Caco-2 (cell line): ENCODE results near the gene ANKRD12. TPM values are rescaled to one million over a fixed set of nuclear protein-coding genes. Genes with fewer than 3 reads are reported as not detected.

ENCODE experiments used
- BruUV-seq: library from RNA; stranded (reverse); fragments of 400-500 nt; replicated peaks from 2 replicates; lab custom pipeline; 2021; lab: Mats Ljungman, UMichigan
- CTCF ChIA-PET: fragments of 300-600 bp; sonication (Branson Sonifier 250); formaldehyde crosslinking; loops from one replicate; lab custom pipeline; 2022; ENCODE audit warnings: antibody characterized with exemption; lab: Charles Lee
- POLR2A ChIA-PET: fragments of 300-600 bp; sonication (Branson Sonifier 250); formaldehyde crosslinking; loops from one replicate; lab custom pipeline; 2022; ENCODE audit warnings: antibody characterized with exemption; lab: Charles Lee
- DNase-seq, 2 experiments: peaks; one replicate each; pipeline versions ENCODE4 v3.0.0 to v3.0.0-alpha.2; 2020 to 2022
- H3K27me3 ChIP-seq: replicated peaks from 2 replicates; pipeline ENCODE4 v1.6.0; 2011; ENCODE audit warnings: low read length; ENCODE audit not compliant: control insufficient read depth, insufficient read depth
- H3K36me3 ChIP-seq: 2 replicates; pipeline ENCODE4 v1.5.1; 2011; ENCODE audit warnings: low read length; ENCODE audit not compliant: control insufficient read depth, insufficient read depth
- H3K4me1 ChIP-seq: fragments of 250-450 bp; sonication (Bioruptor Pico); 2 replicates; pipeline ENCODE4 v1.5.1; 2020; ENCODE audit warnings: mild to moderate bottlenecking
- H3K4me3 ChIP-seq: 2 replicates; pipeline ENCODE4 v1.5.1; 2011; ENCODE audit warnings: low read depth, mild to moderate bottlenecking, control low read depth, low read length
- H3K9me3 ChIP-seq: fragments of 250-450 bp; sonication (Bioruptor Pico); 2 replicates; pipeline ENCODE4 v1.5.1; 2020; ENCODE audit warnings: mild to moderate bottlenecking, moderate library complexity
- H3K27ac Mint-ChIP-seq: one replicate; pipeline ENCODE4 v1.8.0; 2022; ENCODE audit warnings: mixed read lengths; ENCODE audit not compliant: unreplicated experiment
- H3K27me3 Mint-ChIP-seq: one replicate; pipeline ENCODE4 v1.8.0; 2022; ENCODE audit warnings: mixed read lengths; ENCODE audit not compliant: insufficient read depth, unreplicated experiment
- H3K36me3 Mint-ChIP-seq: one replicate; pipeline ENCODE4 v1.8.0; 2022; ENCODE audit warnings: mild to moderate bottlenecking, mixed read lengths; ENCODE audit not compliant: insufficient read depth, unreplicated experiment
- H3K4me1 Mint-ChIP-seq: one replicate; pipeline ENCODE4 v1.8.0; 2022; ENCODE audit warnings: low read depth, mixed read lengths; ENCODE audit not compliant: unreplicated experiment
- H3K4me3 Mint-ChIP-seq: one replicate; pipeline ENCODE4 v1.8.0; 2022; ENCODE audit warnings: mild to moderate bottlenecking, moderate library complexity, mixed read lengths; ENCODE audit not compliant: unreplicated experiment
- H3K9me3 Mint-ChIP-seq: one replicate; pipeline ENCODE4 v1.8.0; 2022; ENCODE audit warnings: mixed read lengths; ENCODE audit not compliant: unreplicated experiment
- intact Hi-C: fragments of 100-400 bp; cut with micrococcal nuclease; formaldehyde crosslinking; loops from one replicate; pipeline ENCODE4 v1.10.0; 2022; ENCODE audit not compliant: unreplicated experiment
- total RNA-seq: library from RNA; stranded (reverse); gene quantifications from 2 replicates; pipeline ENCODE4 v1.2.3, GENCODE V29; 2022
- TF ChIP-seq, protein P1 (sequence below), 2 experiments: fragments of 200-600 bp in 1 of 2; IDR thresholded peaks; 1 replicate in 1 of 2; 2 replicates in 1 of 2; pipeline versions ENCODE4 v1.5.1 to v1.8.0; 2011 to 2022; ENCODE audit warnings: antibody characterized with exemption in 1 of 2, control low read depth in 1 of 2, inconsistent platforms in 1 of 2, low read depth in 1 of 2, low read length in 1 of 2, mild to moderate bottlenecking in 1 of 2, moderate library complexity in 1 of 2; ENCODE audit not compliant: insufficient read depth in 1 of 2, severe bottlenecking in 1 of 2, unreplicated experiment in 1 of 2

Gene ANKRD12
- total RNA-seq, 1 experiment from 2014 or later = 33.2 TPM

GRCh38 chr18:9237981-9238380 lies 101.4 kb downstream of the ANKRD12 start:
- no peaks in the 10 kb centered on the region for H3K36me3 ChIP-seq
- Mint-ChIP-seq H3K36me3 (peaks cover 8% of the 10 kb centered on the region), H3K9me3 (no peaks in the 10 kb centered on the region), H3K27ac (no peak overlapping the region), H3K4me3 (no peak overlapping the region), H3K27me3 (no peaks in the 10 kb centered on the region), H3K4me1 (no peaks in the 10 kb centered on the region)
- intact Hi-C loops = no loop called here
- no peak overlapping the region for H3K4me3 ChIP-seq
- TF ChIP-seq, protein P1, sequence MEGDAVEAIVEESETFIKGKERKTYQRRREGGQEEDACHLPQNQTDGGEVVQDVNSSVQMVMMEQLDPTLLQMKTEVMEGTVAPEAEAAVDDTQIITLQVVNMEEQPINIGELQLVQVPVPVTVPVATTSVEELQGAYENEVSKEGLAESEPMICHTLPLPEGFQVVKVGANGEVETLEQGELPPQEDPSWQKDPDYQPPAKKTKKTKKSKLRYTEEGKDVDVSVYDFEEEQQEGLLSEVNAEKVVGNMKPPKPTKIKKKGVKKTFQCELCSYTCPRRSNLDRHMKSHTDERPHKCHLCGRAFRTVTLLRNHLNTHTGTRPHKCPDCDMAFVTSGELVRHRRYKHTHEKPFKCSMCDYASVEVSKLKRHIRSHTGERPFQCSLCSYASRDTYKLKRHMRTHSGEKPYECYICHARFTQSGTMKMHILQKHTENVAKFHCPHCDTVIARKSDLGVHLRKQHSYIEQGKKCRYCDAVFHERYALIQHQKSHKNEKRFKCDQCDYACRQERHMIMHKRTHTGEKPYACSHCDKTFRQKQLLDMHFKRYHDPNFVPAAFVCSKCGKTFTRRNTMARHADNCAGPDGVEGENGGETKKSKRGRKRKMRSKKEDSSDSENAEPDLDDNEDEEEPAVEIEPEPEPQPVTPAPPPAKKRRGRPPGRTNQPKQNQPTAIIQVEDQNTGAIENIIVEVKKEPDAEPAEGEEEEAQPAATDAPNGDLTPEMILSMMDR (IDR thresholded peaks at IDR 0.05; ENCODE audit: insufficient read depth in 1 of 2, low read depth in 1 of 2, low read length in 1 of 2, severe bottlenecking in 1 of 2, unreplicated experiment in 1 of 2) = no peak
- BruUV-seq = no TSS peak
- no peak for DNase-seq
- CTCF ChIA-PET = no interaction called here
- no peaks in the 10 kb centered on the region for H3K9me3 ChIP-seq
- POLR2A ChIA-PET = no interaction called here
- no peaks in the 10 kb centered on the region for H3K27me3 ChIP-seq
- H3K4me1 ChIP-seq = no peaks in the 10 kb centered on the region

GRCh38 chr18:9239720-9240119 lies 103.1 kb downstream of the ANKRD12 start:
- DNase-seq = no peak
- peaks cover 8% of the 10 kb centered on the region for H3K4me1 Mint-ChIP-seq
- ChIA-PET POLR2A (no interaction called here), CTCF (no interaction called here)
- Histone ChIP-seq H3K4me1 (no peaks in the 10 kb centered on the region), H3K9me3 (no peaks in the 10 kb centered on the region), H3K36me3 (no peaks in the 10 kb centered on the region), H3K4me3 (no peak overlapping the region), H3K27me3 (no peaks in the 10 kb centered on the region)
- no TSS peak for BruUV-seq
- no peaks in the 10 kb centered on the region for H3K27me3 Mint-ChIP-seq
- TF ChIP-seq, protein P1 (IDR thresholded peaks at IDR 0.05; ENCODE audit: insufficient read depth in 1 of 2, low read depth in 1 of 2, low read length in 1 of 2, severe bottlenecking in 1 of 2, unreplicated experiment in 1 of 2) = no peak
- peaks cover 11% of the 10 kb centered on the region for H3K36me3 Mint-ChIP-seq
- H3K27ac Mint-ChIP-seq = no peak overlapping the region
- intact Hi-C loops = no loop called here
- H3K4me3 Mint-ChIP-seq = no peak overlapping the region
- H3K9me3 Mint-ChIP-seq = no peaks in the 10 kb centered on the region

DNA sequence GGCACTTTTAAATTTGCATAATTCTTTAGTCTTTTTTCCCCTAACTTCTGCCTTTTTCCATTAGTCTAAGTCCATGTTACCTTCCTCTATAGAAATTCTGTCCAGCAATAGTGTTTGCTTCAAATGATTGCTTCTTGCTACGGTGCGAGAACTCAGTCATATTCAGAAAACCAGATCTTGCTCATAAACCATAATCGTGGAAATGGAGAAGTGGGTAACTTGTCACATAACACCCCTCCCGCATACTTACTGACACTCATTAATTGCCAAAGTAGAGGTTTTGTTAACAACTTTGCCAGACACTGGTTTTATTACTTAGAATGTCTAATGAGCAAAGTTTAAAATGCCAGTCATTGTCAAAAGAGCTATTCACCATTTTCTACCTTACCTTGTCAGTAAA lies 103.7 kb downstream of the ANKRD12 start:
- no peaks in the 10 kb centered on the region for H3K9me3 ChIP-seq
- Mint-ChIP-seq H3K4me1 (peaks cover 8% of the 10 kb centered on the region), H3K27ac (no peak overlapping the region), H3K36me3 (peaks cover 11% of the 10 kb centered on the region), H3K27me3 (no peaks in the 10 kb centered on the region), H3K4me3 (no peak overlapping the region), H3K9me3 (no peaks in the 10 kb centered on the region)
- TF ChIP-seq, protein P1 (IDR thresholded peaks at IDR 0.05; ENCODE audit: insufficient read depth in 1 of 2, low read depth in 1 of 2, low read length in 1 of 2, severe bottlenecking in 1 of 2, unreplicated experiment in 1 of 2) = no peak
- no peaks in the 10 kb centered on the region for H3K4me1 ChIP-seq
- H3K36me3 ChIP-seq = no peaks in the 10 kb centered on the region
- intact Hi-C loops = no loop called here
- ChIA-PET POLR2A (no interaction called here), CTCF (no interaction called here)
- DNase-seq = no peak
- no peak overlapping the region for H3K4me3 ChIP-seq
- H3K27me3 ChIP-seq = no peaks in the 10 kb centered on the region
- no TSS peak for BruUV-seq
